GM06990 (cell line): ENCODE measurements around the gene ALK.

Experiments
- DNase-seq: peaks from one replicate; pipeline ENCODE4 v3.0.0-alpha.2; 2011; ENCODE audit not compliant: insufficient read length; ENCODE audit errors: extremely low read depth
- H3K27me3 ChIP-seq: replicated peaks from 2 replicates; pipeline ENCODE4 v1.6.0; 2011; ENCODE audit warnings: low read length; ENCODE audit not compliant: control insufficient read depth, insufficient read depth
- H3K36me3 ChIP-seq: 2 replicates; pipeline ENCODE4 v1.5.1; 2011; ENCODE audit warnings: low read length; ENCODE audit not compliant: control insufficient read depth, insufficient read depth
- H3K4me3 ChIP-seq: replicated peaks from 2 replicates; pipeline ENCODE4 v1.5.1; 2011; ENCODE audit warnings: low read depth, mild to moderate bottlenecking, control low read depth, low read length
- TF ChIP-seq, protein P1 (sequence below): IDR thresholded peaks from 2 replicates; pipeline ENCODE4 v1.5.1; 2011; ENCODE audit warnings: low read length, control low read depth, mild to moderate bottlenecking, inconsistent platforms; ENCODE audit not compliant: insufficient read depth, poor library complexity, severe bottlenecking

Gene ALK

DNA sequence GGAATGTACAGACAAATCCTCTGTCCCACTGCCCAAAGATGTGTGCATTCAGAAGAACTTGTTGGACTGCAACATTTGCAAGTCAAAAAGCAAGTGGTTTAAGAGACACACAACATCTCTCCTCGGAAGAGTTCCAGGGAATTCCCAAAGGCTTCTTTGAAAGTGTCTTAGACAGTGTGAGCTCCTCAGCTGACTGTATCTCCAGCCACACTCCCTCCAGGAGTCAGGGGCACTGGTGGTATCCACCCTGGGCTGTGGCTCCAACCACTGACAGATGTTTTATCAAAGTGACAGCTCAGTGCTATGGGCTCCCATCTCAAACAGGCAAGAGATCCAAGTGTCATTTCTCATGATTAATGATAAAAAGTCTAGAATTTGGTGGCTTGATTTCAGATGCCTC lies 48.5 kb downstream of the ALK start:
- H3K27me3 ChIP-seq, result no peaks in the 10 kb centered on the region
- H3K4me3 ChIP-seq, result no peak overlapping the region
- no peak for DNase-seq

DNA sequence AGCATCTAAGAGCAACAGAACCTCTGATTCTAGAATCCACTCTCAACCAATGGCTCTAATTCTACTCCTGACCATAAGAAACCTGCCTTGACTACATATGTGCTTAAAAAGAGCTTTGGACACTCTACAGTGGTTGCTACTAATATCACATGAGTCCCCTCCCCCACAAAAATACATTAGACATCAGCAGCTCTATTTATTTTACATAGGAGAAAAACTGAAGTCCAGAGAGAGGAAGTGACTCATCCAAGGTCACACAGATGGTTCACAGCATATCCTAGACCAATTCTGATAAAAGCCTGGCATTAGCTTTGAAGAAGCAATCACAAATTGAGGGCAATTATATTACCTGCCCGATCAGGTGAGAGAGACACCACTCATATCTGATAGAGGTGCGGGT lies 49.8 kb downstream of the ALK start:
- DNase-seq, result no peak
- TF ChIP-seq, protein P1, sequence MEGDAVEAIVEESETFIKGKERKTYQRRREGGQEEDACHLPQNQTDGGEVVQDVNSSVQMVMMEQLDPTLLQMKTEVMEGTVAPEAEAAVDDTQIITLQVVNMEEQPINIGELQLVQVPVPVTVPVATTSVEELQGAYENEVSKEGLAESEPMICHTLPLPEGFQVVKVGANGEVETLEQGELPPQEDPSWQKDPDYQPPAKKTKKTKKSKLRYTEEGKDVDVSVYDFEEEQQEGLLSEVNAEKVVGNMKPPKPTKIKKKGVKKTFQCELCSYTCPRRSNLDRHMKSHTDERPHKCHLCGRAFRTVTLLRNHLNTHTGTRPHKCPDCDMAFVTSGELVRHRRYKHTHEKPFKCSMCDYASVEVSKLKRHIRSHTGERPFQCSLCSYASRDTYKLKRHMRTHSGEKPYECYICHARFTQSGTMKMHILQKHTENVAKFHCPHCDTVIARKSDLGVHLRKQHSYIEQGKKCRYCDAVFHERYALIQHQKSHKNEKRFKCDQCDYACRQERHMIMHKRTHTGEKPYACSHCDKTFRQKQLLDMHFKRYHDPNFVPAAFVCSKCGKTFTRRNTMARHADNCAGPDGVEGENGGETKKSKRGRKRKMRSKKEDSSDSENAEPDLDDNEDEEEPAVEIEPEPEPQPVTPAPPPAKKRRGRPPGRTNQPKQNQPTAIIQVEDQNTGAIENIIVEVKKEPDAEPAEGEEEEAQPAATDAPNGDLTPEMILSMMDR, result no peak
- no peaks in the 10 kb centered on the region for H3K27me3 ChIP-seq
- H3K4me3 ChIP-seq, result no peak overlapping the region
- H3K36me3 ChIP-seq, result no peaks in the 10 kb centered on the region

More for the DNA sequence above, 48.5 kb downstream of the ALK start:
- H3K36me3 ChIP-seq, result no peaks in the 10 kb centered on the region
- TF ChIP-seq, protein P1, result no peak

DNA sequence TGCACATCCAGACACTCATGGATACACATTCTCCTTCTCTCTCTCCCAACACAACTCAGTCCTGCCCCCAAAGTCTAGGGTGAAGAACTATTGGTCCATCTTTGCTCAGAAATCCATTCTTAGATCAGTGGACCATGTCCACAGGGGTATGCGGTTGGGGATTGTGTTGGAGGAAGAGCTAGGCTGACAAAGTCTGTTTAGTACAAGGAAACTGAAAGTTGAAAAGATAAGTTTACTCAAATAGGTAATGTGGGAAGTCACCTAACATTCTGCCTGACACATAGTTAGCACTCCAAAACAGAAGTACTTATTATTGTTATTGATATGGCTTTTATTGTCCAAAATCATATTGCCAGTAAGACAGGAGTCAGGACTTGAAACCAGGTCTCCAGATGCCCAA lies 55.9 kb downstream of the ALK start:
- Histone ChIP-seq H3K36me3 (no peaks in the 10 kb centered on the region), H3K4me3 (no peak overlapping the region), H3K27me3 (no peaks in the 10 kb centered on the region)
- no peak for DNase-seq
- TF ChIP-seq, protein P1, result no peak

DNA sequence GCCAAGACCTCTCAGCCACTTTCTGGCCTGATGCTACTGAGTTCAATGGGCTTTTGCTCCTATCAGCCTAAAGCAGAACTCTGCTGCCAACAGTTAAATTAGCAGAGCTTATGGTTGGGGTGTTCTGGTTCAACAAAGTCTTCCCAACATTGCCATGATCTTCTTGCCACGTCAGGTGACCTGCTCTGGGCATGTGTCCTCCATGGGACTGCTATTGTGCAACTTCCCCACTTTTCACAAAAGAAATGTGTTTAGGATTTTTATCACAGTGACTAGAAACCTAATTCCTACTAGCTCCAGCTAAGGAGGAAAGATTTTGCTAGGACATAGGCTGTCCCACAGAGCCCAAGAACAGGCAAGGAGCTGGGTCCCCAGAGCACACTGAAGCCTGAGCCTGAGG lies 56.4 kb downstream of the ALK start:
- no peaks in the 10 kb centered on the region for H3K36me3 ChIP-seq
- DNase-seq, result no peak
- H3K4me3 ChIP-seq, result no peak overlapping the region
- TF ChIP-seq, protein P1, result no peak
- no peaks in the 10 kb centered on the region for H3K27me3 ChIP-seq

DNA sequence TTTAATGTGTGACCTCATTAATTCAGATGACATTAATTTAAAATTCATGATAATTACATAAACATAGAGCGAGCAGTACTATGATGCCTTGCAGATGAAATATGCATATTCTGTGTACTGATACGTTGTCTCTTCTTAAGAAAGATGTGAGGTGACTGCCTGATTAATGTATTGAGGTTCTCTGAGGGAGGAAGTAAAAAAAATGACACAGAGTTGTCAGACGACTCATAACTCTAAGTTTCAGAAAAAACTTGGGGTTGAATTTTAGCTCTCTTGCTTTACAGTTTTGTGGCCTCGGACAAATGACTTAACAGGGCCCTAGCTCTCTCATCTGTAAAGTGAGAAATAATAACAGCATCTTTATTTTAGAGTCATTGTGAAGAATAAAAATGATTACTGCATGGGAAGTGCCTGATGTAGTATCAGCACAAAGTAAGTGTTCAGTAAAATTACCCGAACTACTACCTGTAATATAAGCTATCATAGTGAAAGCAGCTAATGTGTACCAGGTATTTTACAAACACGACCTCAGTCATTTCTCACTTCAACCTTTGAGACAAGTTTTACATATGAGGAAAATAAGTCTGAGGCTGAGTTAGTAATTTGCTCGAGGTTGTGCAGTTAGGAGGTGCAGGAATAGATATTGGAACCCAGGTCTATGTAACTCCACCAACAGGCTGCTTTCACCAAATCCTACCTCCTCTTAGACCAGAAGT lies 65.3 kb downstream of the ALK start:
- no peak for DNase-seq
- TF ChIP-seq, protein P1, result no peak
- Histone ChIP-seq H3K27me3 (no peaks in the 10 kb centered on the region), H3K4me3 (no peak overlapping the region), H3K36me3 (no peaks in the 10 kb centered on the region)

DNA sequence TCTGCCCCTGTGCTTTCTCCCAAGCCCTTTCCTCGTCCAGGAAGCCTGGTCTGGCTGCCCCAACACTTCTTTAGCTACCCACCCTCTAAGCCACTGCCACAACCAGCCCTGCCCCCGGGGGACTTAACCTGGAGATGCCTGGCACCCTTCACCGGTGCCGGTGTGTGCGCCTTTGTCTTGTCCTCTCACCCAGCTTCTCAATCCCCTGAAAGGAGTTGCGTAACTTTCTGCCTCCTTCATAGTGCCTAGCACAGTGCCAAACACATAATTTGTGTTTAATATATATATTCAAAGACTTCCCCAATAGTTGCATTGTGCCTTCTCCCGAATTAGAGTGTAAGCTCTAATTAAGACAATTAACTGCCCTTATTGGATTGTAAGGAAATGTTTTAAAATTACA lies 70.6 kb downstream of the ALK start:
- Histone ChIP-seq H3K27me3 (peaks cover 1% of the 10 kb centered on the region), H3K36me3 (no peaks in the 10 kb centered on the region), H3K4me3 (no peak overlapping the region)
- DNase-seq, result no peak
- TF ChIP-seq, protein P1, result no peak
